T-helper 1 cell treated with Interleukin-12 subunit alpha and Interleukin-12 subunit beta and Interleukin-4 antibody, amounts not matched to agents 30 μg/mL and 1 μg/mL, for 36 hours (primary cell): ENCODE data around the gene SH3RF1.
"Not testable (repeated sequence)": the region's sequence is repeated elsewhere in the genome, so short reads cannot be mapped to it uniquely, and the experiment has no call there.

Source experiments
- H3K27ac Mint-ChIP-seq: one replicate; pipeline ENCODE4 v1.8.0; 2021; ENCODE audit warnings: mild to moderate bottlenecking, mixed read lengths
- H3K27me3 Mint-ChIP-seq: one replicate; pipeline ENCODE4 v1.8.0; 2021; ENCODE audit warnings: low read depth, mixed read lengths
- H3K36me3 Mint-ChIP-seq: one replicate; pipeline ENCODE4 v1.8.0; 2021; ENCODE audit warnings: low read depth, mixed read lengths
- H3K4me1 Mint-ChIP-seq: one replicate; pipeline ENCODE4 v1.8.0; 2021; ENCODE audit warnings: low read depth, mixed read lengths
- H3K4me3 Mint-ChIP-seq: one replicate; pipeline ENCODE4 v1.8.0; 2021; ENCODE audit warnings: mild to moderate bottlenecking, moderate library complexity, mixed read lengths
- H3K9me3 Mint-ChIP-seq: one replicate; pipeline ENCODE4 v1.8.0; 2021; ENCODE audit warnings: mixed read lengths

Gene SH3RF1

DNA sequence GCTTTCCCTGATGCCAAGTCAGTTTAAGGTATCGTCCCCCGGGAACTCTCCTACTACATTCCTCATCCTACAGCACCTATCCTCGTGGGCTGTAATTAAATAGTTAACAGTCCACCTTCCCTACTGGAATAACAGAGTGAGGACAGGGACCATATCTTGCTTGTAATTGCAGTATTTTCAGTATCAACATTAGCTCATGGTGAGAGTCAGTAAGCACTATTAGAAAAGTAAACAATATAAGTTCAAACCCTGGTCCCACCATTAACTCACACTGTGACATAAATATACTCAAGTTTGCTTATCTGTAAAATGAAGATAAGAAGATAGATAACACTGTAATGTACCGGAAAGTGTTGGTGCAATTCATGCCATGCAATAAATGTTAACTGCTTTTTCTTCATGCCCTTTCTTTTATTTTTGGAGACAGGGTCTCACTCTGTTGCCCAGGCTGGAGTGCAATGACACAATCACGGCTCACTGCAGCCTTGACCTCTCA lies 61.3 kb downstream of the SH3RF1 start:
- no peaks in the 10 kb centered on the region for H3K27me3 Mint-ChIP-seq
- no peaks in the 10 kb centered on the region for H3K36me3 Mint-ChIP-seq
- peaks cover 8% of the 10 kb centered on the region for H3K9me3 Mint-ChIP-seq
- no peaks in the 10 kb centered on the region for H3K4me1 Mint-ChIP-seq
- no peak overlapping the region for H3K27ac Mint-ChIP-seq
- no peak overlapping the region for H3K4me3 Mint-ChIP-seq

DNA sequence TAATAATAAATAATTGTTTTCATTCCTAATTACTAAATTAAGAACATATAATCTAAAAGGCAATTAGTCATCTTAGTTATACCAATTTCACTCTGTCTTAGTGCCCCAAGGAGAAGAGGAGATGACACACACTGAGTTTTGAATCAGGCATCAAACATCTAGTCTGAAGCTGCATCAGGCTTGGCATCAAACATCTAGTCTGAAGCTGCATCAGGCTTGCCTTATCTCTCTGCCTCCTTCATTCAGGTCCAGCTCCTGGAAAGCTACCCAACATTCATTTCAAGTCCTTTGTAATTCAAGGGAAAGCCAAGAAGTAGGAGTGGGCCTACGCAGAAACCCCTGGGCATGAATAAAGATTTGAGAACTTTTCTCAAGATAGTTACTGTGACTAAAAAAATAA lies 62.2 kb downstream of the SH3RF1 start:
- Mint-ChIP-seq H3K36me3 (no peaks in the 10 kb centered on the region), H3K27me3 (no peaks in the 10 kb centered on the region), H3K9me3 (peaks cover 4% of the 10 kb centered on the region), H3K4me1 (no peaks in the 10 kb centered on the region), H3K4me3 (no peak overlapping the region), H3K27ac (no peak overlapping the region)

DNA sequence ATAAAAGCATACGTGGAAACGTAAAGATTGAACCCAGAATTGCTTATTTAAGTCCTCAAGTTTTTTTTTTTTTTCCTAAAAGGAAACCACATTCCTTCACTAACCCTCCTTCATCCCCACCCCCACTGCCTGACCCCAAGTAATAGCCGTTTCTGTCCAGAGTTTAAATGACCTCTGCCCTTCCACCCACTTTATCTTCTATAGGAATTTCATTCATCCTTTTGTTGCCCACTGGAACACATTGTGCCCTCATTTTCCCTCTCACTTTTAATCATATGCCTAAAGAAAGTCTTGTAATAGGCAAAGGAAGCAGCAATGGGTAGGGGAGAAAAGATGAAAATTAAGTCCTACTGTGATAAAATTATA lies 62.7 kb downstream of the SH3RF1 start:
- H3K4me3 Mint-ChIP-seq: no peak overlapping the region
- H3K27me3 Mint-ChIP-seq: no peaks in the 10 kb centered on the region
- peaks cover under 1% of the 10 kb centered on the region for H3K9me3 Mint-ChIP-seq
- no peaks in the 10 kb centered on the region for H3K4me1 Mint-ChIP-seq
- no peaks in the 10 kb centered on the region for H3K36me3 Mint-ChIP-seq
- no peak overlapping the region for H3K27ac Mint-ChIP-seq

DNA sequence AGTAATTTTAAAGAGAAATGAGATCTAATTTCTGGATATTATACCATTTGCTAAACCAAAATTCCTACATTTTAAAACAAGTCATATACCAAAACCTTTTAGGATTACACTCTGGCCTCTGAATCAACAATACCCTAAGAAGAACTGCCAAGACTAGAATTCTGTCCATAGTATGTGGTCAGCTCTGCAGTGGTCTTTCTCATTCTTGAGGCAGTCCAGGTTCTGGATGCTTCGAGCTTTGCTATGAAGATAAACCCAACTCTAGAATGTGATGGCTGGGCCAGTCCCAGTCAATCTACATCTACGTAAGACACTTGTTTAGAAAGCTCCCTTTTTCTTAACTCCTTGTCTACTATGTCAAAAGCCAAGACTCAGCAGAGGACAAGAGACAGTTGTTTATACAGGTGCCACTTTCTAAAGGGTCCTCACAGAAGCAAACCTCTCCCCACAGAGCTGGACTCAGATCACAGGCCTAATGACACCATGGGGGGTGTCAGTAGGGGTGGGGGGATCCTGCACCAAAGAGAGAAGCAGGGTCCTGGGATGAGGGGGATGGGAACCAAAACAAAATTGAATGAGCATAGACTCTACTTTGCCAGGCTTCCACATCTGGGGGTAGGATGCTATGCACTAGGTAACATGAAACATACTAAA lies 63.2 kb downstream of the SH3RF1 start:
- no peaks in the 10 kb centered on the region for H3K36me3 Mint-ChIP-seq
- H3K9me3 Mint-ChIP-seq: no peaks in the 10 kb centered on the region
- H3K27me3 Mint-ChIP-seq: no peaks in the 10 kb centered on the region
- H3K4me3 Mint-ChIP-seq: no peak overlapping the region
- H3K4me1 Mint-ChIP-seq: no peaks in the 10 kb centered on the region
- no peak overlapping the region for H3K27ac Mint-ChIP-seq

DNA sequence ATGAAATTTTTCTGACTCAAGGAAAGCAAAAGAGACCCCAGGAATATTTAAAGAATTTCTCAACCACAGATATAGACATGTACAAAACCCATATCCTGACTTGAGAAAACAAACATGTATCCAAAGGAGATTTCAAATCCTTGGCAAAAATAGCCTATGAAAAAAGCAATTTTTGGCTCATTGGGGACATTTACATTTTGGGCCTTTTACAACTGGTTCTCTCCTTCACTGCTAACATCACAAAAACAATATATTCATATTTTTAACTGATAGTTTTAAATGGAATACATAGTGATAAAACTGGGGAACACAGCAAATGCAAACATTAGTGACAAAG lies 65.0 kb downstream of the SH3RF1 start:
- Mint-ChIP-seq H3K4me1 (no peaks in the 10 kb centered on the region), H3K4me3 (no peak overlapping the region), H3K27ac (no peak overlapping the region), H3K27me3 (no peaks in the 10 kb centered on the region), H3K36me3 (no peaks in the 10 kb centered on the region), H3K9me3 (no peaks in the 10 kb centered on the region)

DNA sequence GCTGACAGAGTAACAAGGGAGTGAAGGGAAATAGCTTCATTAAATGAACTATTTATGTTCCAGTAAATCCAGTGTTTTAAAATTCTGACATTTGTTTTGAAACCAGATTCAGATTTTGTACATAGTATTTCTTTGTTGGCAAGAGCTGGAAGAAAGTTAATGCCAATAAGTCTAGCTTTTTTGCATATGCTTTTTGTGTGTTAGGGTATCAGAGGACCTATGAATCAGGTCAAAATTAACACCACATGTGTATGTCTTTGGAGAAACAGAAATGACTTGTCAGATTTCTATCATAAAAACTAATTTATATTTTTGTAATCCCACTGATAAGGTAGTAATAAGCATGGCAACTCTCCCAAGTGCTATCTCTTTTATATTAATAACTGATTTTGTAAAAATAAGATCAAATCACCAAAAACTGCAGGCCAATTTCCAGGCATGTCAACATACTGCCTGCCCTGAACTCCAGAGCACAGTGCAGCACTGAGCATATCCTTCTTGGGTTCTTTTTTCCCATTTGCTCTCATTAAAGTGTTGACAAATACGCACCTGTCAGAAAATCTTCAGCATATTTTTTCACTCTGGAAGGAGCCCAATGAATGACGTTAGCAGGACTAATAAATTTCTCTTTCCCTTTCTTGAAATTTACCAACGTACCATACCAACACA lies 65.5 kb downstream of the SH3RF1 start:
- H3K4me3 Mint-ChIP-seq: no peak overlapping the region
- H3K27me3 Mint-ChIP-seq: no peaks in the 10 kb centered on the region
- no peaks in the 10 kb centered on the region for H3K9me3 Mint-ChIP-seq
- H3K36me3 Mint-ChIP-seq: no peaks in the 10 kb centered on the region
- H3K27ac Mint-ChIP-seq: no peak overlapping the region
- H3K4me1 Mint-ChIP-seq: no peaks in the 10 kb centered on the region

DNA sequence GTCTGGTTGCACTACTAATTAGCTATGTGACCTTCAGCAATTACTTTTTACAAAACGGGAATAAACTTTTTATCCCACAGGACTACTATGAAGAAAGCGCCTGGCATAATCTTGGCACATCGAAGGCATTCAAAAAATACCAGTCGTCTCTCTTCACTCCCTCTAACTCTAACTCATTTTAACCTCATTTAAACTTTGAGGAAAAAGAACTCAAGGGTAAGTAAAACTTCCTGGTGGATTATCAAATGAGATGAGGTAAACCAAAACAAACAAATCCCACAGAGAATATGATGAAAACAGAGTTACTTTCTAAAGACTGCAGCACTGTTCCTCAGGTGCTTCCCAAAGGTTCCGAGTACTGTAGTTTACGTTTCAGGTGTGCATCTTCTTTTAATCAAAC lies 66.9 kb downstream of the SH3RF1 start:
- H3K9me3 Mint-ChIP-seq: no peaks in the 10 kb centered on the region
- H3K4me1 Mint-ChIP-seq: no peaks in the 10 kb centered on the region
- H3K27ac Mint-ChIP-seq: no peak overlapping the region
- H3K27me3 Mint-ChIP-seq: no peaks in the 10 kb centered on the region
- no peaks in the 10 kb centered on the region for H3K36me3 Mint-ChIP-seq
- H3K4me3 Mint-ChIP-seq: no peak overlapping the region

DNA sequence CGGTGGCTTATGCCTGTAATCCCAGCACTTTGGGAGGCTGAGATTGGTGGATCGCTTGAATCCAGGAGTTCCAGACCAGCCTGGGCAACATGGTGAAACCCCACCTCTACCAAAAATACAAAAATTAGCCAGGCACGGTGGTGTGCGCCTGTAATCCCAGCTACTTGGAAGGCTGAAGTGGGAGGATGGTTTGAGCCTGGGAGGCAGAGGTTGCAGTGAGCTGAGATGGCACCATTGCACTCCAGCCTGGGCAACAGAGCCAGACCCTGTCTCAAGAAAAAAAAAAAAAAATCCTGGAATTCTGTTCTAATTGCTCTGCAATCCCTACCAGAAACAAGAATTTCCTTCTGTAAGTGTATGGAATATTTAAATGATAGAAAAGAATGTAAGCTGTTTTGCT lies 67.5 kb downstream of the SH3RF1 start:
- not testable (repeated sequence) for H3K4me3 Mint-ChIP-seq, H3K27me3 Mint-ChIP-seq, H3K4me1 Mint-ChIP-seq, H3K36me3 Mint-ChIP-seq, H3K9me3 Mint-ChIP-seq, H3K27ac Mint-ChIP-seq

DNA sequence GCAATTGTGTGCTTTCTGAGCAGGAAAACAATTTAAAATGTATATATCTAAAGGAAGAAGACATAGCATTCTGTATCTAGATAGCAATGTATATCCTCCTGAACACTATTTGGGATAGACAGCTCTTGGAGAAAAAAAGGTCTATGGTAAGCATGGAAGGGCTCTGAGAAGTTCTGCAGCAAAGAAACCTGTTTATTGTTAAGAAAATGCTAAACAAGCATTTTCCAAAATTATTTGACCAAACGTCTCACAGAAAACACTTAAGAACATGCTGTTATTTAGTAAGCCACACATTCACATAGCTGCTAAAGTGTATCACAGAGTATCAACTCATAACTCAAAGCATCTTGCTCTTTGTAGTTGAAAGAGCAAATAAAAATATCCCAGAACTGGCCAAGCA lies 67.9 kb downstream of the SH3RF1 start:
- no peak overlapping the region for H3K4me3 Mint-ChIP-seq
- no peak overlapping the region for H3K27ac Mint-ChIP-seq
- no peaks in the 10 kb centered on the region for H3K27me3 Mint-ChIP-seq
- no peaks in the 10 kb centered on the region for H3K9me3 Mint-ChIP-seq
- H3K4me1 Mint-ChIP-seq: no peaks in the 10 kb centered on the region
- H3K36me3 Mint-ChIP-seq: no peaks in the 10 kb centered on the region

DNA sequence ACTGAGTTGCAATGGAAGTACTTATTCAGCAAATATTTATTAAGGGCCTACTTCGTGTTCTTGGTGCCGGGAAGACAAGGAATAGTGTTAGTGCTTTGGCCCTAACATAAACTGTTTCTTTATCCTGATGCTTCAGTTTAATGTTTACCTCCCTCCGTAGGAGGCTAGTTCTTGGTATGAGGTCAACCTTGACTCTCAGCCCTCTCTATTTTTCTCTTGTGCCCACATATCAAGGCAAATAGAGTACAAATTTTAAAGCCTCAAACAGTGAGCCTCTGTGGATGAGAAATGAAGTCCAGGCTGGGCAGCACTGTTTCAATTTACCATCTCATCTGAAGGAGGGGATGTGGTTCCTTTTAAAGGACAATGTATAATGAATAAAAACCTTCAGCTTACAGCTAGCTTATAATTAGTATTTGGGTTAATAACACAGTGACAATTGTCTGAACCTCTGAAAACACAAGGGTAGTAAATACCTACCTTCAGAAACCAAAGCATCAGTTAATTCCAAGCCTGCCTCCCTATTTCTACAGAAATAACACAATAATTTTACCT lies 68.5 kb downstream of the SH3RF1 start:
- Mint-ChIP-seq H3K27ac (no peak overlapping the region), H3K36me3 (no peaks in the 10 kb centered on the region), H3K9me3 (no peaks in the 10 kb centered on the region), H3K4me3 (no peak overlapping the region), H3K27me3 (no peaks in the 10 kb centered on the region), H3K4me1 (no peaks in the 10 kb centered on the region)

DNA sequence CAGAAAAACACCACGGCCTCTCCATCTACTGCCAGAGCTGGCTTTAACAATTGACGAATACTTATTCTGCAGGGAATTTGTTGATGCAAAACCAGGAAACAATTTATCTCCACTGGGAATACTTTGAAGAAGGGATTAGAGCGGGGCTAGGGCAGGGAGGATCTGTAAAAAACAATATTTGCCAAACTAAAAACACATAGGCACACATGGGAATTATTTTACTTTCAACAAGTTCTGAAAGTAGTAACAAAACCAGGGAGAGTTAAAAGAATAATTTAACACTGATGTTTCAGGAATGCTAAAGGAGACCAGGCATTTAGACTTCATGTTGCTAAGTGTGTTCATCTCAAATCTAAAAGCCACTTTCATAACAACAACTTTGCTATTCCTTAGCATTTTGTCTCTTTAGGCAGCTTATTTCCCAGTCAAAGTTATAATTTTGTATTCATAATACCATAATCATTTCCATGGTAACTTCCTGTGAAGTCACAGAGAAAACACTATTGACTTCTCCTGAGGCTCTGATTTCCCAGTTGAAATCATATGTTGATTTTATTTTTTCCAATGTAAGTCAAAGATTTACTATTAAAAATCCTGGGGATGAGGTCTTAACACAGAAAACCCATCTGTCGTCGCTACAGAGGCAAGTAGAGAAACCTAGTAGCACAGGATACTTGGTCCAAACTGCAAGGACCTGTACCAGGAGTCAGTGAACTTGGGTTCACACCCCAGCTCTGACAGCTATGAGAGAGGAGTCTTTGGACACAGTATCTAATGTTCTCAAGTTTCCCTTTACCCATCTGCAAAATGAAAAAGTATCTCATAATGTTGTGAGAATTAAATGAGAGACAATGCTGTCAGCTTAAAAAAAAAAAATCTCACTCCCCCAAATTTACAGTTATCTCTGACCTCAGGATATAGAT lies 69.3 kb downstream of the SH3RF1 start:
- Mint-ChIP-seq H3K36me3 (no peaks in the 10 kb centered on the region), H3K4me1 (no peaks in the 10 kb centered on the region), H3K27ac (no peak overlapping the region), H3K4me3 (no peak overlapping the region), H3K9me3 (no peaks in the 10 kb centered on the region), H3K27me3 (no peaks in the 10 kb centered on the region)

DNA sequence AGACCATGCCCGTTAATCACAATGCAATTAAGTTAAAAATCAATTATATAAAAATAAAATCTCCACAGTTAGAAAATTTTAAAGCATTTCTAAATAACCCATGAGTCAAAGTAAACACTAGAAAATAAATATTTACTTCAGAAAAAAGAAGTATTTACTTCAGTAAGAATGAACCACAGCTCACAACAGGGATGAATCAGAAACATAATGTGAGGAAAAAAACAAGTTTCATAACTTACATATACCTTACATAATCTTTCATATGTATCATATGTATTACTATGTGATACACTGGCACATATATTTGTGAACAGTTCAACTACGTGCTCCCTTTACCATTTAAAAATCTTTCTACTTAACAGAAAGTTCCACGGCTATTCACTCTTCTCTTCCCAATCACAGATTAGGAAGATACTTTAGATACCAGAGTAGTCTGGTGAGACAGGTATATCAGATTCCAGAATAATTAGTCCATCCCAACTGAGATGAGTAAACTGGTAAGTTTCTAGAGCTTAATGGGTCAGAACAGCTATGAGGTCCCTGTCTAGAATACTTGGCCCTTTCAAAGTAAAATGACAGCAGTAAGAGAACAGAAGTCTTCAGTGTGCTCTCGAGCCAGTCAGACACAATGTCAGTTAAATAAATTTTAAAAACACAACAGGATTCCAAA lies 70.3 kb downstream of the SH3RF1 start:
- Mint-ChIP-seq H3K36me3 (no peaks in the 10 kb centered on the region), H3K27ac (no peak overlapping the region), H3K4me1 (no peaks in the 10 kb centered on the region), H3K27me3 (no peaks in the 10 kb centered on the region), H3K9me3 (no peaks in the 10 kb centered on the region), H3K4me3 (no peak overlapping the region)

DNA sequence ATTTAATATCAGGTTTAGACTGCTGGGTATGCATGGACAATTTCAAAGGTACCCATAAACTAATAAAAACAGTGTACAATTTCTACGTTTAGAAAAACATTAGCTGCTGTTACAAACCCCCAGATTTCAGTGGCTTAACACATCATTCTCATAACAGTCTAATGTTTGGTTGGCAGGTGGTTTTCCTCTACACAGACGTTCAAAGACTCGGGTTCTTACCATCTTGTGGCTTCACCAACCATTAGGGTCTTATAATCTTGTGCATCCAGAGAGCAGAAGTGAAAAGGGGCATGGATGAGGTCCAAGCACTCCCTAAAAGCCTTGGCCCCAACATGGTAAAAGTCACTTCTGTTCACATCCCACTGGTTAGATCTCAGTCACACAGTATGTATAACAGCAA lies 71.6 kb downstream of the SH3RF1 start:
- Mint-ChIP-seq H3K36me3 (no peaks in the 10 kb centered on the region), H3K27me3 (no peaks in the 10 kb centered on the region), H3K4me1 (no peaks in the 10 kb centered on the region), H3K9me3 (no peaks in the 10 kb centered on the region), H3K27ac (no peak overlapping the region), H3K4me3 (no peak overlapping the region)

DNA sequence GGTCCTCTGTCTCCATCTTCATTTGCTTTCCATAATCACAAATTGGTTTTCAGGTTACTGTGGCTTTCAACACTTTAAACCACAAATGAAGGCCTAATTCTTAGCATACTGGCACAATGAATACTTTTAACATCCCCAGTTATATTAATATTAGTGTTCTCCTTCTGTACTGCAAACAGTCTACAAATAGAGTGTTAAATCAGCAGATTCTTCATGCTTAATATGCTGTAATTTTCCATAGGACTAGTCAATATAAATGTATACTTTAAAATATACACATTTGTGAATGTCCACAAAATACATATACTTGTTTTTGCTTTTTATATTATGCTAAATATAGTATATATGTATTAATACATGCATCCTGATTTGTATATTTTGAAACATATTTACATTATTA lies 72.6 kb downstream of the SH3RF1 start:
- no peaks in the 10 kb centered on the region for H3K4me1 Mint-ChIP-seq
- no peak overlapping the region for H3K27ac Mint-ChIP-seq
- no peaks in the 10 kb centered on the region for H3K9me3 Mint-ChIP-seq
- no peaks in the 10 kb centered on the region for H3K27me3 Mint-ChIP-seq
- H3K4me3 Mint-ChIP-seq: no peak overlapping the region
- no peaks in the 10 kb centered on the region for H3K36me3 Mint-ChIP-seq
